Stimulated activated CD4-positive, alpha-beta T cell treated with anti-CD3 and anti-CD28 coated beads, Interleukin-12 subunit alpha, Interleukin-12 subunit beta, amount 100 ng/mL, for 4 hours (primary cell): ENCODE results near the gene BRAP.
A peak's percentile ranks its signal among the peaks of the same experiment; 100 is the strongest.
"Not testable (repeated sequence)": the region's sequence is repeated elsewhere in the genome, so short reads cannot be mapped to it uniquely, and the experiment has no call there.

Experiments
- DNase-seq: peaks from one replicate; pipeline ENCODE4 v3.0.0-alpha.2; 2020

Gene BRAP, protein sequence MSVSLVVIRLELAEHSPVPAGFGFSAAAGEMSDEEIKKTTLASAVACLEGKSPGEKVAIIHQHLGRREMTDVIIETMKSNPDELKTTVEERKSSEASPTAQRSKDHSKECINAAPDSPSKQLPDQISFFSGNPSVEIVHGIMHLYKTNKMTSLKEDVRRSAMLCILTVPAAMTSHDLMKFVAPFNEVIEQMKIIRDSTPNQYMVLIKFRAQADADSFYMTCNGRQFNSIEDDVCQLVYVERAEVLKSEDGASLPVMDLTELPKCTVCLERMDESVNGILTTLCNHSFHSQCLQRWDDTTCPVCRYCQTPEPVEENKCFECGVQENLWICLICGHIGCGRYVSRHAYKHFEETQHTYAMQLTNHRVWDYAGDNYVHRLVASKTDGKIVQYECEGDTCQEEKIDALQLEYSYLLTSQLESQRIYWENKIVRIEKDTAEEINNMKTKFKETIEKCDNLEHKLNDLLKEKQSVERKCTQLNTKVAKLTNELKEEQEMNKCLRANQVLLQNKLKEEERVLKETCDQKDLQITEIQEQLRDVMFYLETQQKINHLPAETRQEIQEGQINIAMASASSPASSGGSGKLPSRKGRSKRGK

DNA sequence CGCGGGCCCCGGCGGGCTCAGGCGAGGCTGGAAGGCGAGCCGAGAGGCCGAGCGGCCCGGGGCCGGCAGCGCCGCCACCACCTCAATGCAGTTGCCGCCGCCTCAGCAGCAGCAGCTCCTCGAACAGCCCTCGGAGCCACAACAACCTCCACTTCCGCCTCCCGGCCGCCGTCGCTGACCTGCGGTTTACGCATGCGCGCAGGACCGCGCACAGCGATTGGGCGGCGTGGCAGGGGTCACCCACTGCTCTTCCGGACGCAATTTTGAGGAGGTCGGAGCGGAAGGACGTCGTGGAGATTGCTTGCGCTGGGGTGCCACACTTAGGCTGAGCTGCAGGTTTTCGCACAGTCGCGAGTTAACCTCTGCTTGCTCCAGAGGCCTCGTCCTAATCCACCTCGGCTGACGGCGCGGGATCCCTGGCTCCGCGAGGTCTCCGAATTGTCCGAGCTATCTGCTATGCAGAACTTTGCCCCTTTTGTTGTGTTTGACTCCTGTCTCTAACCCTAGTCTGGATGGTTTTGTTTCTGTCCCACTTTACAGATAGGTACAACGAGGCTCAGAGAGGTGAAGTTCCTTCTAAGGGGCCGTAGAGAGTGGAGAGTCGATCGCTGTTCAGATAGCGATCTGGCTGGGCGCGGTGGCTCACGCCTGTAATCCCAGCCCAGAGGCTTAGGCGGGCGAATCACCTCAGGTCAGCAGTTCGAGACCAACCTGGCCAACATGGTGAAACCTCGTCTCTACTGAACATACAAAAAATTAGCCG, at the start of gene BRAP, which contains the start of gene ACAD10:
Gene BRAP (minus strand): TSS at position 146 of the 763 bp plus-strand sequence. CDS start 164 bp downstream, outside the sequence.
Gene ACAD10 (plus strand): TSS at position 243 of the 763 bp plus-strand sequence. CDS start 6,657 bp downstream, outside the sequence.
- peak; percentile 90 for DNase-seq

DNA sequence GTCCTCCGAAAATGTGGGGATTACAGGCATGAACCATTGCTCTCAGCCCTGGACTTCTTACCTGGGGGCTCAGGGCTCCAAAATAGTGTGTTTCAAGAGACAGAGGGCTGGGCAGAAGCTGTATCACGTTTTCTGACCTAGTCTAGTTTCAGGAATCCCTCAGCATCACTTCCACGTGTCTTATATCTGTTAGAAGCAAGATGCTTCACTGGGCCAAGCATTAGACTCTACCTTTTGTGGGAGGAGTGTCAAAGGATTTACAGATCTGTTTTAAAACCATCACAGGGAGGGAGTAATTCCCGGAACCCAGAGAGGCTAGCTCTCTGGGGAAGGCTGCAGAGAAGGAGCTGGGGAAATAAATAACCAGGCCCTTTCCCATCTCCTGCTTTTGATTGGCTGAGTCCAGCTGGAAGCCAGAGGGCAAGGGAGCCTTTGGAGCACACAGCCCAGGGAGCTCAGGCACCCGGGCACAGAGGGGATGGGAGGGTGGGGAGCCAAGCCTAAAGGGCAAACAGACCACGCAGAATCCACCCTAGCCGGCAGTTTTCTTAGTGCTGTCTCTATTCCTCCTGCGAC, 47.7 kb upstream of the BRAP start:
- no peak for DNase-seq

DNA sequence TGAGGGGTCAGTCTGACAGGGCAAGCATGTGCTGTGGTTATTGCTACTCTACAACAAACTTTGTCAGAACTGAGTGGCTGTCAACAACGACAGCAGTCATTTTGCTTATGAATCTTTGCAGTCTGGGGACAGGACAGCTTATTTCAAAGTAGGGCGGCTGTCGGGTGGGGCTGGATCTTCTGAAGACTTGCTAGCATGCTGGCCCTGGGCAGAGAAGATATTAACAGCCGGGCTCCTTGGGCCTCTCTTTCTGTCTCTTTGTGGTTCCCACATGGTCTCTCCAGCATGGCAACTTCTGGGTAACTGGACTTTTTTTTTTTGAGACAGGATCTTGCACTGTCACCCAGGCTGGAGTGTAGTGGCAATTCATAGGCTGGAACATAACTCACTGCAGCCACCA, 47.0 kb upstream of the BRAP start:
- DNase-seq = no peak

DNA sequence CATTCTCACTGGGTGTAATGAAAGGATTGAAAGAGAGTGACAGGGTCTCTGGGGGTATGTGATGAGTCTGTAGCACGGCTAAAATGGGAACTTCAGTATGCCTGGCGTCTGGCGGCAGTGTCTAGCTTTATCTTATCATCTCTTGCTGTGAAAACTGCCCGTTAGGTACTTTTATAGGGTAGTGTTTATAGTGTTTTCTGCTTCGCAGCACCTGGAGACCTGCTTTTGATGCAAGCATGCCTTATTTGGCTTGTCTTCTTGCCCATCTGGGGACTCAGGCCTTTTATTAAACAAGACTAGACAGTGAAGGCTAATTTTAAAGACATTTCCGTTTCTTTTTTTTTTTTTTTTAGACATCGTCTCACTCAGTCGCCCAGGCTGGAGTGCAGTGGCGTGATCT, 44.7 kb upstream of the BRAP start:
- no peak for DNase-seq

DNA sequence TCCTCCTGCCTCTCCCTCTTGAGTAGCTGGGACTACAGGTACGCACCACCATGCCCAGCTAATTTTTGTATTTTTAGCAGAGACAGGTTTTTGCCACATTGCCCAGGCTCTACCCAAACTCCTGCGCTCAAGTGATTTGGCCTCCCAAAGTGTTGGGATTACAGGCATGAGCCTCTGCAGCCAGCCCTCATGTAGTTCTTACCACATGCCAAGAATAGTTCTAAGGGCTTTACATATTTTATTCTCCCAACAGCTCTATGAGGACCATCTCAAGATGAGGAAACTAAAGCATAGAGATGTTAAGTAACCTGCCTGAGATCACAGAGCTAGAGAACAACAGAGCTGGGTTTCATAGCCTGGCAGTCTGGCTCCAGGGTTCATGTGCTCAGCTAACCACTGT, 43.0 kb upstream of the BRAP start:
- no peak for DNase-seq

DNA sequence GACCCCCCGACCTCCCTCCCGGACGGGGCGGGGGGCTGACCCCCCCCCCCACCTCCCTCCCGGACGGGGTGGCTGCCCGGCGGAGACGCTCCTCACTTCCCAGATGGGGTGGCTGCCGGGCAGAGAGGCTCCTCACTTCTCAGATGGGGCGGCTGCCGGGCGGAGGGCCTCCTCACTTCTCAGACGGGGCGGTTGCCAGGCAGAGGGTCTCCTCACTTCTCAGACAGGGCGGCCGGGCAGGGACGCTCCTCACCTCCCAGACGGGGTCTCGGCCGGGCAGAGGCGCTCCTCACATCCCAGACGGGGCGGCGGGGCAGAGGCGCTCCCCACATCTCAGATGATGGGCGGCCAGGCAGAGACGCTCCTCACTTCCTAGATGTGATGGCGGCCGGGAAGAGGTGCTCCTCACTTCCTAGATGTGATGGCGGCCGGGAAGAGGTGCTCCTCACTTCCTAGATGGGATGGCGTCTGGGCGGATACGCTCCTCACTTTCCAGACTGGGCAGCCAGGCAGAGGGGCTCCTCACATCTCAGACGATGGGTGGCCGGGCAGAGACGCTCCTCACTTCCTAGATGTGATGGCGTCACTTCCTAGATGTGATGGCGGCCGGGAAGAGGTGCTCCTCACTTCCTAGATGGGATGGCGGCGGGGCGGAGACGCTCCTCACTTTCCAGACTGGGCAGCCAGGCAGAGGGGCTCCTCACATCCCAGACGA, 38.0 kb upstream of the BRAP start:
- not testable (repeated sequence) for DNase-seq

DNA sequence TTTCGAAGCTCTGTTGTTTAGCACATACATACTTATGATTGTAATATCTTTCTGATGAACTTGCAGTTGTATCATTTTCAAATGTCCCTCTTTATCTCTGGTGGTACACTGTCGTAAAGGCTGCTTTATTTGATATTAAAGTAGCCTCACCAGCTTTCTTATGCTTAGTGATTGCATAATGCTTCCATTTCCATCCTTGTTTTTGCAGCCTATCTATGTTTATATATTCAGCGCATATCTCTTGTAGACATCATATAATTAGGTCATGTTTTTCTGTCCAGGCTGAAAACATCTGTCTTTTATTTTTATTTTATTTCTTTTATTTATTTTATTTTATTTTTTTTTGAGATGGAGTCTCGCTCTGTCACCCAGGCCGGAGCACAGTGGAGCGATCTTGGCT, 34.7 kb upstream of the BRAP start:
- no peak for DNase-seq

DNA sequence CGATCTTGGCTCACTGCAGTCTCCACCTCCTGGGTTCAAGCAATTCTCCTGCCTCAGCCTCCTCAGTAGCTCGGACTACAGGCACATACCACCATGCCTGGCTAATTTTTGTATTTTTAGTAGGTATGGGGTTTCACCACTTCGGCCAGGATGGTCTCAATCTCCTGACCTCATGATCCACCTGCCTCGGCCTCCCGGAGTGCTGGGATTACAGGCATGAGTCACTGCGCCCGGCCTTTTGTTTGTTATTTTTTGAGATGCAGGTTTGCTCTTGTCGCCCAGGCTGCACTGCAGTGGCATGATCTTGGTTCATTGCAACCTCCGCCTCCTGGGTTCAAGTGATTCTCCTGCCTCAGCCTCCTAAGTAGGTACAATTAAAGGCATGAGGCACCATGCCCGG, 33.6 kb upstream of the BRAP start:
- DNase-seq = not testable (repeated sequence)

DNA sequence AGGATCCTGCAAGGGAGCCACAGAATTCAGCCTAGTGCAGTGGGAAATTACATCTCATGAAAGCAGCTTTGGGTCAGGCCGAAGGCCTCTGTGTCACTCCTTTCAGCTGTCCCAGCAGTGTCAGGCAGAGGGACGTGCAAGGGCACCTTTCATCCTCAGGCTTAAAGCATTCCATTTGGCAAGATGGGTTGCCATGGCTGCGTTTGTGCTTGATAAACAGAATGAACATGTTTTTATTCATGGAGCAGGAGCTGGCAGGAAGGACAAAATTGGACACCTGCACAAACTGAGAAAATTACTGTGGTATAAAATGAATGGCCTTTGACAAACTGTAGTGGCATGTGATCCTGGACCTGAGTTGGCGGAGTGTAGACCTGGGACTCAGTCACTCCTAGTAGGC, 29.5 kb upstream of the BRAP start:
- no peak for DNase-seq

DNA sequence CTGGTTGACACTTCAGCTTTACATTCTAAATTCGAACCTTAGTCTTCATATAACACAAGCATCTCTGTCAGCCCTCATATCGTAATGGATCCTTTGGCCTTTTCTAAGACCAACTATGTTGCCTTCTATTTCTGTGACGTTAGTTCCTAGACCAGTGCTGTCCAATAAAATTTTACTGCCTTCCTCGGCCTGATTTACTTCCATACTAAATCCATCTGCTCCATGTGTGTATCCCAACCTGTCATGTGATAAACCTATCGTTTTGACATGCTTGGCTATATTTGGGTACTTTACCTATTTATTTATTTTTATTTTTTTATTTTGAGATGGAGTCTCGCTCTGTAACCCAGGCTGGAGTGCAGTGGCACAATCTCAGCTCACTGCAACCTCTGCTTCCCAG, 20.4 kb upstream of the BRAP start:
- no peak for DNase-seq

DNA sequence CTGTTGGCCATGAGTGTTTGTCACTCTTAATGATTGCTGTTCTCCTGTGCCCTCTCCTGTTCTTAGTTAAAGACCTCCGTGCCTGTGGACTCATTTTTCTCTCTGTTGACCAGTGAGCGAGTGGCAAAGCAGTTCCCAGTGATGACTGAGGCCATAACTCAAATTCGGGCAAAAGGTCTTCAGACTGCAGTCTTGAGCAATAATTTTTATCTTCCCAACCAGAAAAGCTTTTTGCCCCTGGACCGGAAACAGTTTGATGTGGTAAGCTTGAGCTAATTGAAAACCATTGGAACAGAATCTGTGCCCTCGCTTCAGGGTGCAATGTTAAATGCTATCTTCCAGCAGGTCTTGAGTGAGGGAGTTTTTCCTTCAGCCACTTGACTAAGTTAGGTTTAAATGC, 19.9 kb upstream of the BRAP start:
- DNase-seq = no peak

DNA sequence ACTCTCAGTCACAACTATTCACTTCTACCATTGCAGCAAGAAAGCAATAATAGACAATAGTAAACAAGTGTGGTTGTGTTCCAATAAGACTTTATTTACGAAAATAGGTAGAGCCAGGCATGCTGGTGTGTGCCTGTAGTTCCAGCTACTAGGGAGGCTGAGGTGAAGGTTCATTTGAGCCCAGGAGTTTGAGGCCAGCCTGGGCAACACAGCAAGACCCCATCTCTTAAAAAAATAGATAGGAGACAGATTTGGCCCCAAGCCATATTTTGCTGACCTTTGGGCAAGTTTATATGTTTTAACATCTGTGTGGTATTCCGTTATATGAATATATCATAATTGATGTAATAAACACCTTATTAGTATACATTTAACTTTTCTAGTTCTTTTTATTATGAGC, 14.2 kb upstream of the BRAP start:
- no peak for DNase-seq

DNA sequence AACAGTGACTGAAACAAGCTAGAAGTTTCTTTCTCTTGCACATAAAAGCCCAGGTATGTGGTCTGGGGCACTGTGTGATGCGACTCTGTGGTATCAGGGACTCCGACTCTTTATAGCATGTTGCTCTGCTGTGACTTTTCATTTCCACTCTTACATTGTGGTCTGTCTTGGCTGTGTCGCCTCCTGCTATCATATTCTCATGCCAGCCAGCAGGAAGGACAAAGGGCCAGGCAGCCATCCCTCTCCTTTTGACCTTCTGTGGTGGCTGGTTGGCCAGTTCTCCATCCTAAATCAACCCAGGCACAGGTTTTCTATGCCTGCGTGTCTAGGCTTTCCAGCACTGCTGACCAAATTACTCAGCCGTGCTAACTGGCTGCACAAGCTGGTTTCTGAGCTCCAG, 8.1 kb upstream of the BRAP start:
- no peak for DNase-seq

DNA sequence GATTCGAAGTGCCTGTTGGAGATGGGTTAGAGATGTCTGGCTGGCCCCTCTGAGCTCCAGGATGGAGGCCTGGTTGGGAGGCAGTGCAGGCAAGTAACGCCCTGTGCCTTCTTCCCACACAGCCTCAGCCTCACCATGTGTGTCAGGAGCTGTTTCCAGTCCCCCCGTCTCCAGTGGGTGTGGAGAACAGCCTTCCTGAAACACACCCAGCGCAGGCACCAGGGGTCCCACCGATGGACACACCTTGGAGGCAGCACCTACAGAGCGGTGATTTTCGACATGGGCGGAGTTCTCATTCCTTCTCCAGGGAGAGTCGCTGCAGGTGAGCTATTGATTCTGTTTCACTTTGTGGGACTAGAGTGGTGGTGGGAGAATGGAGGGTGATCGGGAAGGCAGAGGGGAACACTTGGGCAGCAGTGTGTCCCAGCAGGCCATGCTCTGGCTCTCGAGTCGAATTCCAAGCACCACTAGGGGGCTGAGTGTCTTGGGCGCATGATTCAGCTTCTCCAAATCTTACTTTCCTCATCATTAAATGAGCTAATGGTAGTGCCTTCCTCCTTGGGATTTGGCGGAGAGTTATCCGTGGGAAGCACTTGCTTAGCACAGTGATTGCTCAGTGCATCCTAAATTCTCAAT, 6.9 kb upstream of the BRAP start:
- DNase-seq = no peak

DNA sequence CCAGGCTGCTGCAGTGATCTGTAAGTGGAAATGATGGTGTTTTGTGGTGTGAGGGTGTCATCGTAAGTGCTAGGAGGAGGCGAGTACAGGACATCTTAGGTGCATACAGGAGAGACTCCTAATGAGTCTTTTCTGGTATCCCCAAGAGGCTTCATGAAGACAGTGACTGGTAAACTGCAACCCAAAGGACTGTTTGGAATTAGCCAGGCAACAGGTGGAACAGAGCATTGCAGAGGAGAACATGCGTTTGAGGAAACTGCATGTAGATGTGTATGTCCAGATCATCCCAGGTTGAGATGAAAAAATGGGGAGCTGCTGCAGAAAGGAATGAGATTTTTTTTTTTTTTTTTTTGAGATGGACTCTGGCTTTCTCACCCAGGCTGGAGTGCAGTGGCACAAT, 5.5 kb upstream of the BRAP start:
- no peak for DNase-seq

DNA sequence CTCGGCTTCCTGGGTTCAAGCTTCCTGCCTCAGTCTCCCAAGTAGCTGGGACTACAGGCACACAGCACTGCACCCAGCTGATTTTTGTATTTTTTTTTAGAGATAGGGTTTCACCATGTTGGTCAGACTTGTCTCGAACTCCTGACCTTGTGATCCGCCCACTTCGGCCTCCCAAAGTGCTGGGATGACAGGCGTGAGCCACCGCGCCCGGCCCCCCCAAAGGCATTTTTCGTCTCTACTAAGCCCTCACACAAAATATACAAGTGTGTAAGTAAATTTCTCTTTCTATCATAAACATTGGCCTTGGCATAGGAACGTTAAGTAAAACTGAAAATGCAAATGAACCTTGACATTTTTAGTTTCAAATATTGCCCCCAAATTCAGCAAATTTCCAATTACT, 2.2 kb upstream of the BRAP start:
- DNase-seq = no peak

DNA sequence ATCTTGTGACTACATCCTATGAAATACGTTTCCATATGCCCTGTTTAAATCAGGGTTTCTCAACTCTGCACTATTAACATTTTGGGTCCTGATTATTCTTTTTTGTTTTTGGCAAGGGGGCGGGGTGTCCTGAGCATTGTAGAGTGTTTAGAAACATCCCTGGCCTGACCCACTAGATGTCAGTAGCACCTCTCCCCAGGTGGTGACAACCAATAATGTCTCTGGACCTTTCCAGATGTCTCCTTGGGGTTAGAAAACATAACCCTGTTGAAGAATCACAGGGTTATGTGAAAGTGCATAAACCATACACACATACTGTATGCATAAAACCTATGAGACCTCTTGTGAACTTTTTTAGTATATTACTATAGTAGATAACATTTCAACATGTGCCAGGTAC, 1.5 kb upstream of the BRAP start:
- no peak for DNase-seq

DNA sequence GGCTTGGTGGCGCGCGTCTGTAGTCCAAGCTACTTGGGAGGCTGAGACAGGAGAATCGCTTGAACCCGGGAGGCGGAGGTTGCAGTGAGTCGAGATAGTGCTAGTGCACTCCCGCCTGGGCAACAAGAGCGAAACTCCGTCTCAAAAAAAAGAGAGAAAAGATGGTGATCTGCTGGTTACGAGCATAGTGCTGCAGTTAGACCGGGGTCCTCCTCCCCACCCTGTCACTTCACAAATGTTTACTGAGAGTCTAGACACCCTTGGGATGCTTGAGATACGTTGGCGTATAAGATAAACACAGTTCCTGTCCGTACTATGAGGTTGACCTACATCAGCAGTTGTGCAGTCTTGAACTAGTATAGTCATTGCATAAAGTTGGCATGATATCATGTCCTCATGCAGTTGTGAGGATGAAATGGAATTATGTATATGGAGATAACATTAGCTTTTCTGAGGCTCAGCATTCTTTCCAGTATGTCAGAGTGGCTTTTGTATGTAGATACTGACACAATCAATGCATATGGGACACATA, 884 bp upstream of the BRAP start:
- no peak for DNase-seq

DNA sequence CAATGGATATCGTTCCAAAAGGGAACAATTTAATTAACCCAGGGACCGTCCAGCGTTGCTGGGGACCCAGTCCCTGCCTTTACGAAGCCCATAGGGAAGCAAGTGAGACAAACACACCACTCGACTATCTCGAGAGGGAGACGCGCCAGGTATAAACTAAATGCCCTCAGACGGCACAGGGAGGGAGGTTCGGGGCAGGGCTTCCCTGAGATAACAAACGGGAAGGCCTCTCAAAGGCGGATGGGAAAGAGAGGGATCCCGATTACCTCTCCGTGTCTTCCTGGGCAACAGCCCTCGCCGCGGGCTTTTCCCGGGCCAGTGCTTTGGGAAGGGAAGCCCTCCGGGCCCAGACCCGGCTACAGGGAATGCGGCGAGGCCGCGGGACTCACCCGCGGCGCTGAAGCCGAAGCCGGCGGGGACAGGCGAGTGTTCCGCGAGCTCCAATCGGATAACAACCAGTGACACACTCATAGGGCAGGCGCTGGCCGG, 390 bp downstream of the BRAP start:
- DNase-seq = no peak

DNA sequence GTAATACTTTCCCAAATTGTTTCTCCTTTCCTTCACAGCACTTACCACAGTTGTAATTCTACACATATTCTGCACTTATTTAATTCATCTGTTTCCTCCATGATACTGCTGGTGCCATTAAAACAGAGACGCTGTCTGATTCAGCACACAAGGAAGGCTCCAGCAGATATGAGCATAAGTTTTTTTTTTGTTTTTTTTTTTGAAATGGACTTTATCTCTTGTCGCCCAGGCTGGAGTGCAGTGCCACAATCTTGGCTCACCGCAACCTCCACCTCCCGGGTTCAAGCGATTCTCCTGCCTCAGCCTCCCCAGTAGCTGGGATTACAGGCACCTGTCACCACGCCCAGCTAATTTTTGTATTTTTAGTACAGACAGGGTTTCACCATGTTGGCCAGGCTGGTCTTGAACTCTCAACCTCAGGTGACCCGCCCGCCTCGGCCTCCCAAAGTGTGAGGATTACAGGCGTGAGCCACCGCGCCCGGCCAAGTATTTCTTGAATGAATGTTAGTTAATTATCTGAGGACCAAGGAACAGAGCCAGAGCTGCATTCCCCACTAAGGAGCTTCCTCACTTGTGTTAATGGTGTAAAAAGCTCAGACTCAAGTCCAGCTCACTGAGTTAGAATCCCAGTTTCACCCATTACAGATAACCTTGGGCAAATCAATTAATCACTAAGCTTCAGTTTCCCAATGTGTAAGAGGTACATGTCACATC, 1.1 kb downstream of the BRAP start:
- DNase-seq = not testable (repeated sequence)

DNA sequence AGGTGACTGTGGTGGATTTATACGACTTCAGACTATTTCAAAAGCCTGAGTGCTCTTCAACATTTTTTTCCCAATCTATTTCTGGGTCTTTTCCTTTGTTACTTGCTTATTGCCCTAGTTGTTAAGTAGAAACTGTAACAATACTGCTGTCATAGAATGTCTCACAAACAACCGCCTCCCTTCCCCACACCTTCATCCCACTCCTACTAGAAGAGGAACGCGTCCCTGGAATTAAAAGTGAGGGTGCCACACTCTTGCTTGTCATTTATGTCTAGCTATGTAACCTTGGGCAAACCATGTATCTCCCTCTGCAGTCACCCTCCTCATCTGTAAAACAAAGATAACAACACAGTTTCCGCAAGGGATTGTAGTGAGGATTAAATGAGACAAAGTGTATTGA, 8.6 kb downstream of the BRAP start:
- no peak for DNase-seq
